Ascending aorta (tissue), 2 donors: ENCODE results near the gene EFCAB9. TPM values are rescaled to one million over a fixed set of nuclear protein-coding genes. Genes with fewer than 3 reads are reported as not detected.

Experiments used
- DNase-seq, 2 donors: peaks; one replicate each; pipeline ENCODE4 v3.0.0-alpha.2; 2019; ENCODE audit warnings: low spot score in 2 of 2
- H3K27ac ChIP-seq, 2 donors: fragments of 200-600 bp; sonication (generic); one replicate each; pipeline ENCODE4 v1.5.1; 2016 to 2017; ENCODE audit warnings: mild to moderate bottlenecking in 1 of 2
- H3K27me3 ChIP-seq: fragments of 200-600 bp; sonication (generic); one replicate; pipeline ENCODE4 v1.5.1; 2017
- H3K36me3 ChIP-seq, 2 donors: fragments of 200-600 bp; sonication (generic); one replicate each; pipeline ENCODE4 v1.5.1; 2016
- H3K4me1 ChIP-seq, 2 donors: fragments of 200-600 bp; sonication (generic); one replicate each; pipeline ENCODE4 v1.5.1; 2016 to 2017; ENCODE audit warnings: mild to moderate bottlenecking in 1 of 2
- H3K4me3 ChIP-seq, 2 donors: fragments of 200-600 bp; sonication (generic); one replicate each; pipeline ENCODE4 v1.5.1; 2016 to 2017; ENCODE audit warnings: mild to moderate bottlenecking in 1 of 2
- H3K9me3 ChIP-seq, 2 donors: fragments of 200-600 bp; sonication (generic); one replicate each; pipeline ENCODE4 v1.5.1; 2016
- intact Hi-C: fragments of 100-400 bp; cut with DNase I; formaldehyde crosslinking; loops from one replicate; pipeline ENCODE4 v1.15.1; 2023
- total RNA-seq: library from RNA; depleted of rRNA; stranded (reverse); fragments of >200 nt; gene quantifications from one replicate; pipeline ENCODE4 v1.1.0, GENCODE V29; 2016
- TF ChIP-seq, protein P1 (sequence below), 3 experiments: fragments of 200-600 bp in 2 of 3; fragments of 450-650 bp in 1 of 3; sonication (generic) in 2 of 3; IDR thresholded peaks; one replicate each; pipeline ENCODE4 v1.5.1; 2016 to 2019; ENCODE audit warnings: antibody characterized with exemption in 3 of 3, mild to moderate bottlenecking in 1 of 3, moderate library complexity in 1 of 3

Gene EFCAB9
- total RNA-seq, 1 donor from 2014 or later = not detected

- Histone ChIP-seq H3K27me3 (no peaks in the 10 kb centered on the region), H3K27ac (no peak overlapping the region)
- TF ChIP-seq, protein P1, sequence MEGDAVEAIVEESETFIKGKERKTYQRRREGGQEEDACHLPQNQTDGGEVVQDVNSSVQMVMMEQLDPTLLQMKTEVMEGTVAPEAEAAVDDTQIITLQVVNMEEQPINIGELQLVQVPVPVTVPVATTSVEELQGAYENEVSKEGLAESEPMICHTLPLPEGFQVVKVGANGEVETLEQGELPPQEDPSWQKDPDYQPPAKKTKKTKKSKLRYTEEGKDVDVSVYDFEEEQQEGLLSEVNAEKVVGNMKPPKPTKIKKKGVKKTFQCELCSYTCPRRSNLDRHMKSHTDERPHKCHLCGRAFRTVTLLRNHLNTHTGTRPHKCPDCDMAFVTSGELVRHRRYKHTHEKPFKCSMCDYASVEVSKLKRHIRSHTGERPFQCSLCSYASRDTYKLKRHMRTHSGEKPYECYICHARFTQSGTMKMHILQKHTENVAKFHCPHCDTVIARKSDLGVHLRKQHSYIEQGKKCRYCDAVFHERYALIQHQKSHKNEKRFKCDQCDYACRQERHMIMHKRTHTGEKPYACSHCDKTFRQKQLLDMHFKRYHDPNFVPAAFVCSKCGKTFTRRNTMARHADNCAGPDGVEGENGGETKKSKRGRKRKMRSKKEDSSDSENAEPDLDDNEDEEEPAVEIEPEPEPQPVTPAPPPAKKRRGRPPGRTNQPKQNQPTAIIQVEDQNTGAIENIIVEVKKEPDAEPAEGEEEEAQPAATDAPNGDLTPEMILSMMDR (IDR thresholded peaks at IDR 0.05) = no peak
Measured at GRCh38 chr5:172173564-172174153, 20.3 kb upstream of the EFCAB9 start.

GRCh38 chr5:172175263-172175719, 18.7 kb upstream of the EFCAB9 start:
- TF ChIP-seq, protein P1 (IDR thresholded peaks at IDR 0.05) = no peak
- Histone ChIP-seq H3K27ac (no peak overlapping the region), H3K27me3 (no peaks in the 10 kb centered on the region), H3K4me1 (no peaks in the 10 kb centered on the region), H3K4me3 (peak overlapping the region in 1 of 2 donors; percentile 22), H3K36me3 (no peaks in the 10 kb centered on the region), H3K9me3 (no peaks in the 10 kb centered on the region)
- peak; percentile 27 to 79 for DNase-seq
- intact Hi-C loops = no loop called here

More at GRCh38 chr5:172173564-172174153, 20.3 kb upstream of the EFCAB9 start:
- DNase-seq = peak in 1 of 2 donors; percentile 29
- no peaks in the 10 kb centered on the region for H3K4me1 ChIP-seq
- no peaks in the 10 kb centered on the region for H3K9me3 ChIP-seq
- no peaks in the 10 kb centered on the region for H3K36me3 ChIP-seq
- intact Hi-C loops = no loop called here
- H3K4me3 ChIP-seq = no peak overlapping the region

- Histone ChIP-seq H3K36me3 (no peaks in the 10 kb centered on the region), H3K27ac (no peak overlapping the region), H3K27me3 (no peaks in the 10 kb centered on the region), H3K4me3 (no peak overlapping the region), H3K4me1 (no peaks in the 10 kb centered on the region), H3K9me3 (no peaks in the 10 kb centered on the region)
- intact Hi-C loops = no loop called here
- no peak for DNase-seq
- TF ChIP-seq, protein P1 (IDR thresholded peaks at IDR 0.05) = no peak
Measured at GRCh38 chr5:172177176-172177575, 16.8 kb upstream of the EFCAB9 start.

- Histone ChIP-seq H3K27ac (no peak overlapping the region), H3K4me1 (no peaks in the 10 kb centered on the region), H3K27me3 (no peaks in the 10 kb centered on the region), H3K9me3 (no peaks in the 10 kb centered on the region), H3K36me3 (no peaks in the 10 kb centered on the region), H3K4me3 (no peak overlapping the region)
- intact Hi-C loops = no loop called here
- DNase-seq = no peak
- TF ChIP-seq, protein P1 (IDR thresholded peaks at IDR 0.05) = no peak
Measured at GRCh38 chr5:172178301-172178987, 15.5 kb upstream of the EFCAB9 start.

DNA sequence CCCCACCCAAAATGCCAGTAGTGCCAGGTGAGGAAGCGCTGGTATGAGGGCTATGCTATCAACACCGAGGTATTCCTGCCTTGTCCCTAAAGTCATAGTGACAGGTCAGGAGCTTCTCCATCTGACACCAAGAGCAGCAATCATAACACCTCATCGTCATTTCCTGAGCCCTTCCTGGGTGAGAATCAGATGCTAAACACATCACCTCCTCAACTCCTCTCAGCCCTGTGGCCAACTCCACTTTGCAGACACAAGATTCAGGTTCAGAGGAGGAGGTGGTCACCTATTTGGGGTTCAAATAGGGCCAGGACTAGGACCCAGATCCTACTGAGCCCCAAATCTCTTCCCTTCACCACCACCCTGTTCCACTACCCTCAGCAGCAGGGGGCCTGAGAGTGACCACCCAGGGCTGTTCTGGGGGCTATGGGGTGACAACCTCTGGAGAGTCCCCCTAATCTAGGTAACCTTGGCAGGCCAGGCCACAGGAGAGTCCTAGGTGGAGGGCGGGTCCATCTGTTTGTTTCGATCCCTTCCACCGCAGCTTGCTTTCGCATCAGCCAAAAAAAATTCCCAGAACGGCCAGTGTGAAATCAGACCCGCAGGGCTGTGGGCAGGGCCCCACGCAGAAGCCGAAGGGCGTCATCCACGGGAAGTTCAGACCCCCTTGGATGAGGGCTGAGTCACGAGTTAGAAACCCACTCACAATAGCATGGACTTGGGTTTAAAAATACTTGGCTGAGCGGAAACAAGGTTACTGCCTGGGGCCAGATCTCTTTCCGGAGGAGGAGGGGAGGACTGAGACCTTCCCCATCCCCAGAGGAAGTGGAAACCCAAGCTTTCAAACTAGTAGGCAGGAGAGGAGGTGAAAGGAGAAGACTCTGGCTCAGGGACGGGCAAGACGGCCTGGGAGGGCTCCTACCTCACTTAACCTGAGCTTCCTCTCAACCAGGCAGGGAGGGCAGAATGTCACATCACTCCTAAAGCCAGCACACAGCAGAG, 14.7 kb upstream of the EFCAB9 start:
- no peak for DNase-seq
- intact Hi-C loops = no loop called here
- H3K4me3 ChIP-seq = no peak overlapping the region
- no peaks in the 10 kb centered on the region for H3K9me3 ChIP-seq
- TF ChIP-seq, protein P1 (IDR thresholded peaks at IDR 0.05) = no peak
- no peaks in the 10 kb centered on the region for H3K27me3 ChIP-seq
- H3K27ac ChIP-seq = peak overlapping the region in 1 of 2 donors; percentile 70
- H3K36me3 ChIP-seq = no peaks in the 10 kb centered on the region
- no peaks in the 10 kb centered on the region for H3K4me1 ChIP-seq
